Testis (tissue), 3 donors: ENCODE measurements around the gene PTPN11. TPM values are rescaled to one million over a fixed set of nuclear protein-coding genes. Genes with fewer than 3 reads are reported as not detected.

Experiments
- DNase-seq: peaks from one replicate; pipeline ENCODE4 v3.0.0-alpha.2; 2019
- H3K27ac ChIP-seq, 2 donors: fragments of 200-600 bp; sonication (generic); one replicate each; pipeline ENCODE4 v1.5.1; 2019
- H3K27me3 ChIP-seq: fragments of 200-600 bp; sonication (generic); one replicate; pipeline ENCODE4 v1.5.1; 2019
- H3K36me3 ChIP-seq: fragments of 200-600 bp; sonication (generic); one replicate; pipeline ENCODE4 v1.5.1; 2017; ENCODE audit warnings: low read depth; ENCODE audit errors: missing control alignments
- H3K4me1 ChIP-seq: fragments of 200-600 bp; sonication (generic); one replicate; pipeline ENCODE4 v1.5.1; 2019
- H3K4me3 ChIP-seq, 2 donors: fragments of 200-600 bp; sonication (generic); one replicate each; pipeline ENCODE4 v1.5.1; 2017 to 2019
- H3K9me3 ChIP-seq: fragments of 200-600 bp; sonication (generic); one replicate; pipeline ENCODE4 v1.5.1; 2017
- POLR2A ChIP-seq: fragments of 450-650 bp; IDR thresholded peaks from one replicate; pipeline ENCODE4 v1.6.1; 2017; ENCODE audit warnings: antibody characterized with exemption, mild to moderate bottlenecking, moderate library complexity
- WGBS, 2 donors: methylation state at CpG; one replicate each; pipeline ENCODE4 v1.1.5; 2018; 5-methylcytosine and 5-hydroxymethylcytosine counted together
- intact Hi-C: fragments of 100-400 bp; cut with DNase I; formaldehyde crosslinking; loops from one replicate; pipeline ENCODE4 v1.15.1; 2023; ENCODE audit warnings: low total_unique reads
- polyA plus RNA-seq: library from polyadenylated mRNA; stranded (reverse); fragments of 350-450 nt; fragmentation: Illumina TruSeq; extraction: RNeasy Lipid Tissue Mini Kit (QIAGEN cat#74804); gene quantifications from one replicate; pipeline ENCODE4 v1.2.3, GENCODE V29; 2014; ENCODE audit warnings: low read depth, low replicate concordance; ENCODE audit not compliant: insufficient read depth
- total RNA-seq, 2 donors: library from RNA; depleted of rRNA; stranded (reverse); fragments of >200 nt; gene quantifications; one replicate each; pipeline ENCODE4 v1.2.3, GENCODE V29; 2016
- TF ChIP-seq, protein P1 (sequence below), 3 experiments: fragments of 450-650 bp in 2 of 3; fragments of 200-600 bp in 1 of 3; sonication (generic) in 1 of 3; IDR thresholded peaks; one replicate each; pipeline ENCODE4 v1.5.1; 2016 to 2019; ENCODE audit warnings: antibody characterized with exemption in 3 of 3, mild to moderate bottlenecking in 2 of 3, moderate library complexity in 1 of 3

The PTPN11 gene
- total and polyA plus RNA-seq, 3 donors from 2014 or later = 32.0 to 53.0 (median 49.4) TPM

DNA sequence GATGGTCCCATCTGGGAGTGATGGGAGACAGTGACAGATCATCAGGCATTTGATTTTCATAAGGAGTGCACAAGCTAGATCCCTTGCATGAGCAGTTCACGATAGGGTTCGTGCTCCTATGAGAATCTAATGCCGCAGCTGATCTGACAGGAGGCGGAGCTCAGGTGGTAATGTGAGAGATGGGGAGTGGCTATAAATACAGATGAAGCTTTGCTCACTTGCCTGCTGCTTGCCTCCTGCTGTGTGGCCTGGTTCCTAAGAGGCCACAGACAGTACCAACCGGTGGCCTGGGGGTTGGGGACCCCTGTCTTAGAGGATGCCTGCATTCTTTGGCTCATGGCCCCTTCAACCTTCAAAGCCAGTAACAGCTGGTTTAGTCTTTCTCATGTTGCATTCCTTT, 130.3 kb downstream of the PTPN11 start:
- Histone ChIP-seq H3K4me1 (no peaks in the 10 kb centered on the region), H3K27ac (no peak overlapping the region), H3K36me3 (no peaks in the 10 kb centered on the region), H3K9me3 (no peaks in the 10 kb centered on the region), H3K27me3 (no peaks in the 10 kb centered on the region), H3K4me3 (no peak overlapping the region)
- intact Hi-C loops = no loop called here
- WGBS, 2 donors = 77 to 93% methylated on average over 5 of the region's 5 CpGs
- TF ChIP-seq POLR2A = no peak
- TF ChIP-seq, protein P1, sequence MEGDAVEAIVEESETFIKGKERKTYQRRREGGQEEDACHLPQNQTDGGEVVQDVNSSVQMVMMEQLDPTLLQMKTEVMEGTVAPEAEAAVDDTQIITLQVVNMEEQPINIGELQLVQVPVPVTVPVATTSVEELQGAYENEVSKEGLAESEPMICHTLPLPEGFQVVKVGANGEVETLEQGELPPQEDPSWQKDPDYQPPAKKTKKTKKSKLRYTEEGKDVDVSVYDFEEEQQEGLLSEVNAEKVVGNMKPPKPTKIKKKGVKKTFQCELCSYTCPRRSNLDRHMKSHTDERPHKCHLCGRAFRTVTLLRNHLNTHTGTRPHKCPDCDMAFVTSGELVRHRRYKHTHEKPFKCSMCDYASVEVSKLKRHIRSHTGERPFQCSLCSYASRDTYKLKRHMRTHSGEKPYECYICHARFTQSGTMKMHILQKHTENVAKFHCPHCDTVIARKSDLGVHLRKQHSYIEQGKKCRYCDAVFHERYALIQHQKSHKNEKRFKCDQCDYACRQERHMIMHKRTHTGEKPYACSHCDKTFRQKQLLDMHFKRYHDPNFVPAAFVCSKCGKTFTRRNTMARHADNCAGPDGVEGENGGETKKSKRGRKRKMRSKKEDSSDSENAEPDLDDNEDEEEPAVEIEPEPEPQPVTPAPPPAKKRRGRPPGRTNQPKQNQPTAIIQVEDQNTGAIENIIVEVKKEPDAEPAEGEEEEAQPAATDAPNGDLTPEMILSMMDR (IDR thresholded peaks at IDR 0.05) = no peak
- DNase-seq = no peak

DNA sequence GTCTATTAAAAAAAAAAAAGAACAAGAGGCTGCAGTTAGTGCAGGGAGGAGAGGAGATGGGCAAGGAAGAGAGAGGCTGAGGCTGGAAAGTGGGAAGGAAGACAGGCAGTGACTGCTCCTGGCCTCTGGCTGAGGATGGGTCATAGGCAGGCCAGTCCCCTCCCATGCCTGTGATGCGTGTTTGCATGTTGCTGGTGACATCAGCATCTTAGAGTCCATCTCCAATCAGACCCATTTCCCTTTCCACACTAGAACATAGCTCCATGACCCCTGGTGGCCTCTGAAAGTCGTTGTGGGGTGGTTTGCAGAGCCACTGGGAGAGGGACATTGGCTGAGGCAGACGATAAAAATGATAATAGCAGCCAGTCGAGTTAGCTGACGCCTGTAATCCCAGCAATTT, 132.9 kb downstream of the PTPN11 start:
- DNase-seq = no peak
- Histone ChIP-seq H3K36me3 (no peaks in the 10 kb centered on the region), H3K27me3 (no peaks in the 10 kb centered on the region), H3K4me3 (no peak overlapping the region), H3K27ac (no peak overlapping the region), H3K4me1 (no peaks in the 10 kb centered on the region), H3K9me3 (no peaks in the 10 kb centered on the region)
- 62 to 71% methylated on average over 5 of the region's 5 CpGs for WGBS, 2 donors
- intact Hi-C loops = no loop called here
- TF ChIP-seq POLR2A = no peak
- TF ChIP-seq, protein P1 (IDR thresholded peaks at IDR 0.05) = no peak

DNA sequence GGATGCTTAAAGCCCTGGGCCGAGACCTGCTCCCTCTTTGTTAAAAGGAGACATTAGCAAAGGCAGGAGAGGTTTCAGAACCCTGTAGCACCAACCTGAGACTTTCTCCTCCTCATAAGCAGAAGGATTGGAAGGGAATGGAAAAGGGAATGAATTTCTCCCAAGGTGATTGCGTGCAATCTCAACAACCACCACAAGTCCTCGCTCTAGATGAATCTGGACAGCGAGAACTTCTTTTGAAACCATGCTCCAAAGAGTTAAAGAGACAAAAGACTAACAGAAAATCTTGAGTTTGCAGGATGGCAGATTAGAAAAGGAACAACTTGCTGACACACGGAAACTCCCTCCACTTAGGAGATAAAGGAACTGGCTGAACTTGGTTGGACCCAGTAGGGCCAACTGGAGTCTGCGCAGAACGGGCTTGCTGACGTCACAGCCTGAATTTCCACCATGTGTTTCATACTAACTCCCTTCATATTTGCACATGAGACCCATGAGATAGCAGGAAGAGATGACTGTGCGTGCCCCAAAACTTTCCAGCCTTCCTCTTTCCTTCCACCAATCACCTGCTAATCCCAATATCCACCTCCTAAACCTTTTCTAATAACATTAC, 137.0 kb downstream of the PTPN11 start:
- no peak overlapping the region for H3K27ac ChIP-seq
- DNase-seq = peak; percentile 40
- TF ChIP-seq POLR2A = no peak
- TF ChIP-seq, protein P1 (IDR thresholded peaks at IDR 0.05) = peak in 2 of 3 experiments; percentile 10 to 12
- WGBS, 2 donors = 59 to 63% methylated on average over 9 of the region's 9 CpGs
- H3K9me3 ChIP-seq = no peaks in the 10 kb centered on the region
- H3K36me3 ChIP-seq = no peaks in the 10 kb centered on the region
- H3K27me3 ChIP-seq = no peaks in the 10 kb centered on the region
- no peaks in the 10 kb centered on the region for H3K4me1 ChIP-seq
- no peak overlapping the region for H3K4me3 ChIP-seq
- intact Hi-C loops = no loop called here

DNA sequence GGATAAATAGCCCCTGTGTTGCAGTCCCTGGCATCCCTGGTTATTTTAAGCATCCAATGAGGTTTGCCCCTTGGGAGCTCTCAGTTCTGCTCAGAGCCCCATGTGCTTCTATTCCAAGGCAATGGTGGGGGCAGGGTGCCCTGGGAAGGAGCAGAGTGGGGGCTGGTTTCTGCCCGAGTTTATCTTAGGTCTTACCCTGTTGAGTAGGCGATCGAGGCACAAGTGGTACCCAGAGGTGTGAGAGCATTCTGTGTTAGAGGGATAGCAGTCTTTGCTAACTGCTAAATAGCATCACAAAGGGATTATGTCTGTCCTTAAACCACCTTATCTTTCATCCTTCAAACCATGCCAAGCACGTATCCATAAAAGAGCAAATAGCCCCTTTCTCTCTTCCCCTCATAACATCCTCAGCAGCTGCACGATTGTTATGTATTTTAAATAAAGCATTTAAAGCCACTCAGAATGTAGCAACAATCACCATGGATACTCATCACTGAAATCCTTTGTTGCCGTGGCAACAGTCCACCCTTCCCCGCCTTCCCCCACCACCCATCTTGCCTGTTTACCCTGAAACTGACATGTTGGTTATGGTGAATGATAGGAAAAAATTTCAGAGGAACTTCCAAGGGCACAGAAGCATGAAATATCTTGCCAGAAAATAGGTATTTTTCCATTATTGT, 139.3 kb downstream of the PTPN11 start:
- Histone ChIP-seq H3K27ac (no peak overlapping the region), H3K9me3 (no peaks in the 10 kb centered on the region), H3K4me3 (no peak overlapping the region)

More for the DNA sequence above, 139.3 kb downstream of the PTPN11 start:
- intact Hi-C loops = no loop called here
- Histone ChIP-seq H3K4me1 (no peaks in the 10 kb centered on the region), H3K27me3 (no peaks in the 10 kb centered on the region), H3K36me3 (no peaks in the 10 kb centered on the region)
- no peak for TF ChIP-seq POLR2A
- TF ChIP-seq, protein P1 (IDR thresholded peaks at IDR 0.05) = no peak
- WGBS, 2 donors = 71 to 73% methylated on average over 7 of the region's 7 CpGs
- DNase-seq = no peak

Other genes starting within 250 kb of the PTPN11 start
- gene HECTD4, start 36.5 kb upstream of the PTPN11 start, total RNA-seq = 10 to 100 TPM; 68.8 to 91.8 TPM
- gene HECTD4, start 36.5 kb upstream of the PTPN11 start, polyA plus RNA-seq = 49.6 TPM
- gene RPL6, start 9.3 kb upstream of the PTPN11 start, total RNA-seq = 100 to 1,000 TPM; 343 to 498 TPM
- gene RPL6, start 9.3 kb upstream of the PTPN11 start, polyA plus RNA-seq = 600 TPM